Measurements from ENCODE around the gene ATRX. TPM values are rescaled to one million over a fixed set of nuclear protein-coding genes. Genes with fewer than 3 reads are reported as not detected.
"Not testable (repeated sequence)": the region's sequence is repeated elsewhere in the genome, so short reads cannot be mapped to it uniquely, and the experiment has no call there.

The ATRX gene
- total RNA-seq, 1 donor from 2014 or later = 83.4 TPM

DNA sequence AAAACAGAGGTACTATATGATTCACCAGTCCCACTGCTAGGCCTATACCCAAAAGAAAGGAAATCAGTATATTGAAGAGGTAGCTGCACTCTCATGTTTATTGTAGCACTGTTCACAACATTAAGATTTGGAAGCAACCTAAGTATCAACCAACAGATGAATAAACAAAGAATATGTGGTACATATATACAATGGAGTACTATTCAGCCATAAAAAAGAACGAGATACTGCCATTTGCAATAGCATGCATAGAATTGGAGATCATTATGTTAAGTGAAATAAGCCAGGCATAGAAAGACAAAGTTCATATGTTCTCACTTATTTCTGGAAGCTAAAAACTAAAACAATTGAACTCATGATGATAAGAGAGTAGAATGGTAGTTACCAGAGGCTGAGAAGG, 266.3 kb downstream of the ATRX start:
- Histone ChIP-seq H3K4me1 (no peaks in the 10 kb centered on the region), H3K27ac (no peak overlapping the region), H3K36me3 (peaks cover 3% of the 10 kb centered on the region), H3K27me3 (no peaks in the 10 kb centered on the region), H3K9me3 (no peaks in the 10 kb centered on the region), H3K4me3 (no peak overlapping the region)
- DNase-seq (no peak), ATAC-seq (no peak)
- intact Hi-C loops (cut with DNase I) = no loop called here
- TF ChIP-seq CTCF (IDR thresholded peaks at IDR 0.05) = no peak

DNA sequence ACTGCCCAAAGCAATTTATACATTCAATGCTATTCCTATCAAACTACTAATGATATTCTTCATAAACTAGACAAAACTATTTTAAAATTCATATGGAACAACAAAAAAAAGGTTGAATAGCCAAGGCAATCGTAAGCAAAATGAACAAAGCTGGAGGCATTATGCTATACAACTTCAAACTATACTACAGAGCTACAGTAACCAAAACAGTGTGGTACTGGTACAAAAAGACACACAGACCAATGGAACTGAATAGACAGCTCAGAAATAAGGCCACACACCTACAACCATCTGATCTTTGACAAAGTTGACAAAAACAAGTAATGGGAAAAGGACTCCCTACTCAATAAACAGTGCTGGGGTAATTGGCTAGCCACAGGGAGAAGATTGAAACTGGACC, 271.8 kb downstream of the ATRX start:
- no peak for ATAC-seq
- H3K36me3 ChIP-seq = peaks cover 7% of the 10 kb centered on the region
- intact Hi-C loops (cut with DNase I) = no loop called here

GRCh38 chrX:77510007-77510406, 276.0 kb downstream of the ATRX start:
- H3K4me1 ChIP-seq = no peaks in the 10 kb centered on the region
- H3K27ac ChIP-seq = no peak overlapping the region
- DNase-seq (no peak), ATAC-seq (no peak)
- H3K27me3 ChIP-seq = no peaks in the 10 kb centered on the region
- H3K9me3 ChIP-seq = no peaks in the 10 kb centered on the region
- no peak for TF ChIP-seq CTCF (IDR thresholded peaks at IDR 0.05)
- no peak overlapping the region for H3K4me3 ChIP-seq
- peaks cover 21% of the 10 kb centered on the region for H3K36me3 ChIP-seq
- intact Hi-C loops (cut with DNase I) = no loop called here

More for the DNA sequence above, 271.8 kb downstream of the ATRX start:
- Histone ChIP-seq H3K27me3 (no peaks in the 10 kb centered on the region), H3K4me1 (no peaks in the 10 kb centered on the region), H3K4me3 (no peak overlapping the region), H3K27ac (no peak overlapping the region), H3K9me3 (no peaks in the 10 kb centered on the region)
- no peak for DNase-seq
- no peak for TF ChIP-seq CTCF (IDR thresholded peaks at IDR 0.05)

- H3K27me3 ChIP-seq = no peaks in the 10 kb centered on the region
- intact Hi-C loops (cut with DNase I) = no loop called here
- H3K27ac ChIP-seq = no peak overlapping the region
- DNase-seq (no peak), ATAC-seq (peak; percentile 50)
- H3K36me3 ChIP-seq = peaks cover 18% of the 10 kb centered on the region
- H3K4me1 ChIP-seq = no peaks in the 10 kb centered on the region
- no peaks in the 10 kb centered on the region for H3K9me3 ChIP-seq
- no peak overlapping the region for H3K4me3 ChIP-seq
- no peak for TF ChIP-seq CTCF (IDR thresholded peaks at IDR 0.05)
These were observed 280.8 kb downstream of the ATRX start for GRCh38 chrX:77505227-77505626.

- intact Hi-C loops (cut with DNase I) = no loop called here
- Histone ChIP-seq H3K27ac (no peak overlapping the region), H3K36me3 (peaks cover 5% of the 10 kb centered on the region), H3K9me3 (no peaks in the 10 kb centered on the region), H3K4me1 (no peaks in the 10 kb centered on the region), H3K4me3 (no peak overlapping the region), H3K27me3 (no peaks in the 10 kb centered on the region)
- DNase-seq = no peak
- no peak for ATAC-seq
- no peak for TF ChIP-seq CTCF (IDR thresholded peaks at IDR 0.05)
These were observed 283.0 kb downstream of the ATRX start for GRCh38 chrX:77502951-77503525.

- DNase-seq; ATAC-seq; intact Hi-C loops (cut with DNase I): not testable (repeated sequence)
These were observed 285.9 kb downstream of the ATRX start for GRCh38 chrX:77500164-77500563.

More at GRCh38 chrX:77500164-77500563, 285.9 kb downstream of the ATRX start:
- H3K4me3 ChIP-seq, H3K36me3 ChIP-seq, H3K27me3 ChIP-seq, H3K27ac ChIP-seq, H3K4me1 ChIP-seq, H3K9me3 ChIP-seq: not testable (repeated sequence)

Data from upper lobe of right lung (tissue), 1 donor.